GM23338 (cell line): ENCODE data around the gene SPAG16. TPM values are rescaled to one million over a fixed set of nuclear protein-coding genes. Genes with fewer than 3 reads are reported as not detected.
A peak's percentile ranks its signal among the peaks of the same experiment; 100 is the strongest.

Source experiments
- ATAC-seq: fragments of 200-7000 bp; cut with Tn5 transposase; 3 replicates; pipeline ENCODE4 v1.9.1; 2020
- DNase-seq: peaks from one replicate; pipeline ENCODE4 v3.0.0-alpha.2; 2015; ENCODE audit warnings: low spot score
- H2AFZ ChIP-seq: fragments of 200-600 bp; sonication (generic); 2 replicates; pipeline ENCODE4 v1.8.0; 2016; ENCODE audit warnings: antibody characterized with exemption, mild to moderate bottlenecking, moderate library complexity
- H3F3A ChIP-seq: fragments of 200-600 bp; sonication (generic); replicated peaks from 2 replicates; pipeline ENCODE4 v1.8.0; 2017; ENCODE audit warnings: antibody characterized with exemption, mixed run types, low read depth
- H3K27ac ChIP-seq: fragments of 200-600 bp; sonication (generic); 2 replicates; pipeline ENCODE4 v1.6.1; 2016; ENCODE audit warnings: low read depth
- H3K27me3 ChIP-seq: fragments of 200-600 bp; sonication (generic); 2 replicates; pipeline ENCODE4 v1.8.0; 2016; ENCODE audit warnings: mild to moderate bottlenecking, mixed run types, moderate library complexity; ENCODE audit not compliant: insufficient read depth
- H3K36me3 ChIP-seq: fragments of 200-600 bp; sonication (generic); 2 replicates; pipeline ENCODE4 v1.8.0; 2016; ENCODE audit warnings: mild to moderate bottlenecking; ENCODE audit not compliant: insufficient read depth
- H3K4me1 ChIP-seq: fragments of 200-600 bp; sonication (generic); 2 replicates; pipeline ENCODE4 v1.8.0; 2016; ENCODE audit warnings: mild to moderate bottlenecking, moderate library complexity; ENCODE audit not compliant: insufficient read depth
- H3K4me2 ChIP-seq: fragments of 200-600 bp; sonication (generic); 2 replicates; pipeline ENCODE4 v1.7.1; 2017; ENCODE audit warnings: mixed run types
- H3K4me3 ChIP-seq: fragments of 200-600 bp; sonication (generic); 2 replicates; pipeline ENCODE4 v1.6.1; 2016; ENCODE audit warnings: mixed run types
- H3K79me2 ChIP-seq: fragments of 200-600 bp; sonication (generic); replicated peaks from 2 replicates; pipeline ENCODE4 v1.8.0; 2017; ENCODE audit warnings: mild to moderate bottlenecking; ENCODE audit not compliant: insufficient read depth
- H3K9me2 ChIP-seq: fragments of 200-600 bp; sonication (generic); 2 replicates; pipeline ENCODE4 v1.8.0; 2017; ENCODE audit not compliant: insufficient read depth
- H4K20me1 ChIP-seq: fragments of 200-600 bp; sonication (generic); replicated peaks from 2 replicates; pipeline ENCODE4 v1.8.0; 2017; ENCODE audit warnings: mild to moderate bottlenecking; ENCODE audit not compliant: insufficient read depth
- H3K27ac Mint-ChIP-seq: 2 replicates; pipeline ENCODE4 v1.8.0; 2020; ENCODE audit warnings: inconsistent platforms, mild to moderate bottlenecking, moderate library complexity, mixed read lengths
- H3K27me3 Mint-ChIP-seq: 3 replicates; pipeline ENCODE4 v1.8.0; 2022; ENCODE audit warnings: low read depth, mild to moderate bottlenecking, moderate library complexity, mixed read lengths, inconsistent platforms; ENCODE audit not compliant: insufficient read depth, poor library complexity
- H3K36me3 Mint-ChIP-seq: 3 replicates; pipeline ENCODE4 v1.8.0; 2021; ENCODE audit warnings: low read depth, mild to moderate bottlenecking, inconsistent platforms, moderate library complexity, mixed read lengths
- H3K4me1 Mint-ChIP-seq: 3 replicates; pipeline ENCODE4 v1.8.0; 2020; ENCODE audit warnings: mild to moderate bottlenecking, inconsistent platforms, mixed read lengths
- H3K4me3 Mint-ChIP-seq: 3 replicates; pipeline ENCODE4 v1.8.0; 2021; ENCODE audit warnings: moderate library complexity, mild to moderate bottlenecking, inconsistent platforms, mixed read lengths
- H3K9me3 Mint-ChIP-seq: 3 replicates; pipeline ENCODE4 v1.8.0; 2020; ENCODE audit warnings: moderate library complexity, mild to moderate bottlenecking, inconsistent platforms, mixed read lengths
- CREB1 ChIP-seq: fragments of 250-450 bp; sonication (Bioruptor Pico); IDR thresholded peaks from 2 replicates; pipeline ENCODE4 v1.5.0; 2020; ENCODE audit warnings: low read depth, mild to moderate bottlenecking, moderate library complexity
- CTCF ChIP-seq, 2 experiments: fragments of 200-600 bp in 1 of 2; sonication (generic) in 1 of 2; conservative IDR thresholded peaks; 2 replicates each; pipeline versions ENCODE4 v1.5.1 to v1.6.1; 2016 to 2017; ENCODE audit warnings: antibody characterized with exemption in 2 of 2, low read depth in 2 of 2, mild to moderate bottlenecking in 2 of 2, moderate library complexity in 1 of 2
- ETS1 ChIP-seq: IDR thresholded peaks from 2 replicates; pipeline ENCODE4 v1.6.1; 2016; ENCODE audit warnings: antibody characterized with exemption
- EZH2 ChIP-seq: fragments of 200-600 bp; sonication (generic); IDR thresholded peaks from one replicate; pipeline ENCODE4 v1.8.0; 2017; ENCODE audit warnings: antibody characterized with exemption, mild to moderate bottlenecking, low read depth; ENCODE audit not compliant: unreplicated experiment
- EZH2phosphoT487 ChIP-seq: fragments of 200-600 bp; sonication (generic); IDR thresholded peaks from one replicate; pipeline ENCODE4 v1.8.1; 2018; ENCODE audit warnings: antibody characterized with exemption; ENCODE audit not compliant: unreplicated experiment
- JUNB ChIP-seq: IDR thresholded peaks from one replicate; pipeline ENCODE4 v1.6.1; 2016; ENCODE audit warnings: antibody characterized with exemption; ENCODE audit not compliant: unreplicated experiment
- NANOG ChIP-seq: IDR thresholded peaks from 2 replicates; pipeline ENCODE4 v1.6.1; 2016; ENCODE audit warnings: antibody characterized with exemption, borderline replicate concordance
- POLR2AphosphoS5 ChIP-seq: IDR thresholded peaks from 2 replicates; pipeline ENCODE4 v1.6.1; 2016; ENCODE audit warnings: antibody characterized with exemption, low read depth
- REST ChIP-seq: IDR thresholded peaks from one replicate; pipeline ENCODE4 v1.6.1; 2018; ENCODE audit warnings: antibody characterized with exemption; ENCODE audit not compliant: unreplicated experiment
- STAT1 ChIP-seq: IDR thresholded peaks from one replicate; pipeline ENCODE4 v1.6.1; 2016; ENCODE audit warnings: antibody characterized with exemption; ENCODE audit not compliant: unreplicated experiment
- ZNF331 ChIP-seq: fragments of 250-450 bp; sonication (Bioruptor Pico); IDR thresholded peaks from 2 replicates; pipeline ENCODE4 v1.5.0; 2020; ENCODE audit warnings: low read depth, mild to moderate bottlenecking, moderate library complexity
- polyA plus RNA-seq: library from polyadenylated mRNA; unstranded; fragments of >200 nt; fragmentation: Nextera tagmentation; extraction: Ambion mirVana; gene quantifications from 2 replicates; pipeline ENCODE4 v1.2.1, GENCODE V29; 2016
- total RNA-seq: library from RNA; depleted of rRNA; stranded (reverse); fragments of >200 nt; shearing (Covaris generic); gene quantifications from 2 replicates; pipeline ENCODE4 v1.2.3, GENCODE V29; 2014

The SPAG16 gene
- total and polyA plus RNA-seq, 2 experiments from 2014 or later = 19.7 to 47.8 TPM

GRCh38 chr2:214127170-214127569 lies 842.9 kb downstream of the SPAG16 start (continued):
- TF ChIP-seq REST = no peak
- TF ChIP-seq JUNB = no peak
- TF ChIP-seq CREB1 (CRISPR knock-in tag) = no peak

- peak overlapping the region; percentile 45; the same call in 2 of the 3 replicates for H3K4me3 Mint-ChIP-seq
- peaks cover 12% of the 10 kb centered on the region for H3K36me3 Mint-ChIP-seq
- Histone ChIP-seq H3F3A (no peaks in the 10 kb centered on the region), H3K9me2 (no peaks in the 10 kb centered on the region; the same call in 1 of the 2 replicates), H3K4me3 (peak overlapping the region; percentile 1; the same call in 1 of the 2 replicates), H3K4me1 (peaks cover 27% of the 10 kb centered on the region), H4K20me1 (no peaks in the 10 kb centered on the region), H2AFZ (no peak overlapping the region), H3K36me3 (no peaks in the 10 kb centered on the region), H3K27me3 (no peaks in the 10 kb centered on the region), H3K27ac (peak overlapping the region; percentile 76), H3K4me2 (peak overlapping the region; percentile 7; the same call in 1 of the 2 replicates), H3K79me2 (no peaks in the 10 kb centered on the region)
- peaks cover 4% of the 10 kb centered on the region for H3K27me3 Mint-ChIP-seq
- peak; percentile 80 for ATAC-seq
- no peak for DNase-seq
- peak overlapping the region; percentile 96 for H3K27ac Mint-ChIP-seq
- peaks cover 48% of the 10 kb centered on the region for H3K4me1 Mint-ChIP-seq
- no peaks in the 10 kb centered on the region for H3K9me3 Mint-ChIP-seq
- TF ChIP-seq CREB1 (CRISPR knock-in tag) (no peak), STAT1 (no peak), CTCF (conservative IDR thresholded peaks at IDR 0.05; ENCODE audit: low read depth in 2 of 2) (no peak), ETS1 (no peak), EZH2phosphoT487 (no peak), POLR2AphosphoS5 (no peak), ZNF331 (no peak), REST (no peak), NANOG (no peak), EZH2 (no peak), JUNB (no peak)
Measured at GRCh38 chr2:214127571-214127970, 843.3 kb downstream of the SPAG16 start.
